NCI-H446 (cell line): Measurements from ENCODE around the gene TNS1.

Experiments used
- DNase-seq, 2 experiments: peaks; one replicate each; lab custom pipeline; 2025; lab: John Stamatoyannopoulos, UW

Gene TNS1

DNA sequence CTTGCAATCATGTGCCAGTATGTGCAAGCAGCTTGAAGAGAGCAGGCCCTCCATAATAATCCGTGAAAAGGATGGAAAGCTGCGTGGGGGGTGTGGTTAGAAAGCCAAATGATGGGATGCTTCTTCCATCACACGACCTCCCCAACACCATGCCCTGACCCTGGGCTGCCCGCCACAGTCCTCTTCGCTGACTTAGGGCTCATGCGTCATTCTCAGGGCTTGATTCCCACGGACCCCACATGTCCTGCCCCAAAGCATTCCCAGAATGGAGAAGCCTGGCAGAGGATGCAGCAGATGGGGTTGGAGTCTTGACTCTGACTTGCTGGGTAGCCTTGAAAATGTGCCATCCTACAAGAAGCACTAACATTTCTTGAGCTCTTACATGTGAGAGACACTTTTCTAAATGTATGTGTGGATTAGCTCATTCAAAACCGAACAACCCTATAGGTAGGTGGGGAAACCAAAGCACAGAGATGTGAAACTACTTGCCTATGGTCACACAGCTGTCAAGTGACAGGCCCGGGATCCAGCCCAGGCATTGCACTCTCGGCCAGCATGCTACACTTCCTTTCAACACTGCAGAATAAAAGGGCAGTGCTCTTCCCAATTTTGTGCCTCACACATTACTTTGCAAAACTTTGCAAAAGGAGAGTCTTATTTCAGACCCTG, 3.7 kb downstream of the TNS1 start:
- DNase-seq: no peak

DNA sequence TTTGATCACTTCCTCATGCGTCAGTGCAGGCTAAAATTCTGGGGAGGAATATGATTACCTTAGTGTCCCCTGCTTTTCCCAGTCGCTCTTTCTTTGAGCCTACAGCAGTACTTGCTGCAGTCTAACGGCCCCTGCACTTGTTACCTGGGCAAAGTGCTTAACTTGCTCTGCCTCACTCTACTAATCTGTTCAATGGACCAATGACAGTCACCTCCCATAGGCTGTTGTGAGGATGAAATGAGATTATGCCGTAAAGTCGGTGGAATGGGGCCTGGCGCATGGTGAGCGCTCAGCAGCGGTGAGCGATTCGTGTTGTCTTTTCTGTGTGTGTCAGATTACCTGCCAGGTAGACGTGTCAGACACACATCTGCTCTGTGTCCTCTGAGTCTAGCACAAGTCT, 5.3 kb downstream of the TNS1 start:
- no peak for DNase-seq

DNA sequence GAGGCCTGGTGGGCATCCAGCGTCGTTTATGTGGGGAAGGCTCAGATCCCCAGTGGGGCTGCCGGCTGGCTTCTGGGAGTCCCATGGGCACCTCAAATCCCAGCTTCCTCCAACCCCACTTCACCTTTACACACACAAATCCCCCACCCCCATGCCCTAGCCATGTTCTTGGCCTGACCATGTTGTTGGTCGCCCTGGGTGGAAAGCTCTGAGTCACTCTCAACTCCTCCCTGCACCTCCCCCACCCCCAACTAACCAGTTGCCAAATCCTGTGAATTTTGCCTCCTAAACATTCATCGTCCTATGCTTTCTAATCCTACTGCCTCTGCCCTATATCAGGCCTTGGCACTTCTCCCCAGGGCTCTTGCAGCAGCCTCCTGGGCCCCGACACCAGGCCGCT, 6.4 kb downstream of the TNS1 start:
- DNase-seq: peak in 1 of 2 experiments; percentile 11

DNA sequence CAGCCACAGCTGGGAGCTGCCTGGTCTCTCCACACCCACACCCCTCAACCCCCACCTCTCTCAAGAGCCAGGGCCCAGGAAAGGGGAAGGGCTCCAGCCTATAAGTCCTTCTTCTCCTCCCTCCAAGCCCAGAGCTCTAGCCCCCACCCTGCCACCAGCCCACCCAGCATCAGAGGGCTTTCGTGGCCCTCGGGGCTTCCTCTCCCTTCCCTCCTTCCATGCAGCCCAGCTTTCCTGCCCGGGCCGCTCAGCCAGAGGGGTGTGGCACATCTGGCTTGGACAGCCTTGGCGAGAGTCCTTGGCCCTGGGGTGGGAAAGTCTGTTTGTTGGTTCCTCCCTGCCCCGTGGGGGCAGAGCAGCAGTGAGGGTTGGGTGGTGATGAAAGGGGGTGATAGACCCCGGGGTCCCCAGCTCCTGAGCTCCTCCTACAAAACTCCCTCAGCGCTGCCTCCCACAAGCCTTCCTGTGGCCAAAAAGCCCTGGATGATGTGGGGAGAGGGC, 7.0 kb downstream of the TNS1 start:
- DNase-seq: no peak

DNA sequence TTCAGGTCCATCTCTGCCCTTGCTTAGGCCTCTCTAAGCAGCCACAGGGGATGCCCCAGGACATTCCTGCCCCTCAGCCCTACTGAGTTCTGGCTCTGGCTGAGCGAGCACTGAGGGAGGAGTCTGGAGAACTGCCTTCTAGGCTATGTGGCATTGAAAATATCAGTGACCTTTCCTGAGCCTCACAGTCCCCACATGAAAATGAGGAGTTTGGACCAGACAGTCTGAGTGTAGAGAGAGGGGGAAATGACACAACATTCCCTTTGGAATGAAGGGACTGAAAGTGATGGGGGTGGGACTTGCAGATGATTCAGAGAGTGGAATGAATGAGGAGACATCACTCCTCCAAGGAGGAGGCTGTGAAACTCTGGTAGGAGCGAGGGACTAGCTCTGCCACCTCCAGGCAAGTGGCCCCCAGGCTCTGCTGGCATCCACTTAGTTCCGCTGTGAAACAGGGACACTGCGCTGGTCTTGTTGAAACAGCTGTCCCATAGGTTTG, 8.0 kb downstream of the TNS1 start:
- no peak for DNase-seq

DNA sequence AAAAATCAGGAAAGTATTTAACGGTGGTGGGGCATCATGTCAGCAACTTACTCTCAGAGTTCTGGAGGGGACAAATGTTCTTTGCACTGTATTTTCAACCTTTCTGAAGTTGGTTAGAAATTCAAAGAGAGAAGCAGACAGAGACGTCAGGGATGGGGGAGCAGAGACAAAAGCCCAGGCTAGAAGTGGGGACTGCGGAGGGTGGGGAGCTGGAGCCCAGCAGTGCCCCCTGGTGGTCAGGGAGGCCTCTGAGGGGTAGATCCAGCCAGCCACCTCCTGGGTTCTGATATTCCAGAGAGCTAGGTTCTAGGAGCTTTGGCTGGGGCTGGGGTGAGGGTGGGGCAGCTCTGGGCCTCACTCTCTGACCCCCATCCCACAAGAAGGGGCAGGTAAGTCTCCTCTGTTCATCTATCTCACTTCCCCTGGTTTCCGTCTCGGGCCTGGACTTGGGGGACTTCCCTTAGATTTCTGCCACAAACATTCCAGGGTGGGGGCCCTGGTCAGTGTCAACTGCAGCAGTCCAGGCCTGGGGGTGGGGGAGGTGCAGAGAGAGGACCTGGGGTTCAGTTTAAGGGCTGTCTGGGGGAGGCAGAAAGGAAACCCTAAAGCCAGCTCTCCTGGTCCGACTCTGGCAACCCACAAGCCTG, 8.9 kb downstream of the TNS1 start:
- peak in 1 of 2 experiments; percentile 22 for DNase-seq

DNA sequence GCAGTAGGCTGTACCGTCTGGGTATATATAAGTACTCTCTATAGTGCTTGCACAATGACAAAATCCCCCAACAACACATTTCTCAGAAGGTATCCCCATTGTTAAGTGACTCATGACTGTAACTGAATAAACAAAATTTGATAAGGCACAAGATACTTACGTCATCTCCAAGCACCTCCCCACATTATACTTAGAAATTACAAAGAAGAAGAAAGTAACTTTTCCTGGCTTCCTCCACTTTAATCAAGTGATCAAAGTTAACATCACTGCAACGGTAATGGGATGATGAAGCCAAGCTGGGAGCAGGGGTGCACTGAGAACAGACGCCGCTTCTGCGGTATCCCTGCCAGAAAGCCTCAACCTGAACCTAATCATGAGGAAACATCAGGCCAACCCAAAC, 9.7 kb downstream of the TNS1 start:
- DNase-seq: no peak

DNA sequence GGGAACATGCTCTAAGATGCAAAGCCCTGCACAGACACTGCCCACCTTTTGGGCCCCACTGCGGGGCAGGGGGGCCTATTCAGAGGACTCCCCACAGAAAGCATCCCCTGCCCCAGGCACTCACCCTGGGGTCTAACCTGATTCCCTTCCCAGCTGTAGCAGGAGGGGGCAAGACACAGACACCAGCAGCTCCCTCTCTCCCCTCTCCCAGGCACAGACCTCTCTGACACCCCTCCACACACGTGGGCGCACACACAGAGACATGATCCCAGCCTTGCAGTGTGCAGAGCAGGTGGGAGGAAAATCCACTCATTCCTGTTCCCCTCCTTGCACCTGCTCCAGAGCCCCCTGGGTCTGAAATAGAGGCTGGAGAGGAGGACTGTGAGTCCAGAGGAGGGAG, 10.7 kb downstream of the TNS1 start:
- no peak for DNase-seq

DNA sequence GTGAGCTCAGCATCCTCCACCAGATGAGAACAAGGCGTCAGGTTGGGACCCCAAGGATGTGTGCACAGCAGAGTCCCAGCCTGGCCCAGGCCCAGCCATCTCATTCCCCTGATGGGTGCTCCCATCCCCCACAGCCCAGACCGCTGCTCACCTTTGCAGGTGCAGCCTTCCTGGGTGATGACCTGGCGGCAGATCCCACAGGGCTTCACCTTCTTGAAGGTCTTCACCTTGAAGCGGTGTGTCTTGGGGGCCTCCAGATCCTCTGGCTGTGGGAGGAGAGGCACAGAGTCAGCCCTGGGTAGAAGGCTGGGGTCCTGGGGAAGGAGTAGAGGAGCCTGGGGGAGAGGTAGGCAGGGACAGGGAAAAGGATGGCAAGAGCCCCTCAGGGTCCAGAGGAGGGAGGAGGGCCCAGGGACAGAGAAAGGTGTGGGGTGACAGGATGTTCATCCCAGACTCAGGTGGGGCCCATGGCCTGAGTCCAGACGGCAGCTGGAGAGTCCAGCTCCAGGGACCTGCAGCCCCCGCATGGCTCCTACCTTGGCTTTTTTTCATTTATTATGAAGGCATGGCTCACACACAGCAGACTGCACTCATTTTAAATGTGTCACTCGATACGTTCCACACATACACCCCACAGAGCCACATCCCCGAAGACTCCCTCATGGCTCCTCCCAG, 11.9 kb downstream of the TNS1 start:
- no peak for DNase-seq

DNA sequence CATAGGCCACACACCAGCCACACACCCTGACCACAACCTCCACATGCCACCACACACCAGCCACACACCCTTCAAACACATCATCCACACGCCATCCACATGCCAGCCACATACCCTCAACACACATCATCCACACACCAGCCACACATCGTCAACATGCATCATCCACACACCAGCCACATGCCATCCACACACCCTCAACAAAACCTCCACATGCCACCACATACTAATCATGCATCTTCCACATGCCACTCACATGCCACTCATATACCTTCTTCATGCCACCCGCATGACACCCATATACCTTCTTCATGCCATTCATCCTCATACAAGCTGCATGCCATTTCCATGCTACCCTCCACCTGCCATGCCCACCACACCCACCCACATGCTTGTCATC, 12.4 kb downstream of the TNS1 start:
- DNase-seq: no peak

DNA sequence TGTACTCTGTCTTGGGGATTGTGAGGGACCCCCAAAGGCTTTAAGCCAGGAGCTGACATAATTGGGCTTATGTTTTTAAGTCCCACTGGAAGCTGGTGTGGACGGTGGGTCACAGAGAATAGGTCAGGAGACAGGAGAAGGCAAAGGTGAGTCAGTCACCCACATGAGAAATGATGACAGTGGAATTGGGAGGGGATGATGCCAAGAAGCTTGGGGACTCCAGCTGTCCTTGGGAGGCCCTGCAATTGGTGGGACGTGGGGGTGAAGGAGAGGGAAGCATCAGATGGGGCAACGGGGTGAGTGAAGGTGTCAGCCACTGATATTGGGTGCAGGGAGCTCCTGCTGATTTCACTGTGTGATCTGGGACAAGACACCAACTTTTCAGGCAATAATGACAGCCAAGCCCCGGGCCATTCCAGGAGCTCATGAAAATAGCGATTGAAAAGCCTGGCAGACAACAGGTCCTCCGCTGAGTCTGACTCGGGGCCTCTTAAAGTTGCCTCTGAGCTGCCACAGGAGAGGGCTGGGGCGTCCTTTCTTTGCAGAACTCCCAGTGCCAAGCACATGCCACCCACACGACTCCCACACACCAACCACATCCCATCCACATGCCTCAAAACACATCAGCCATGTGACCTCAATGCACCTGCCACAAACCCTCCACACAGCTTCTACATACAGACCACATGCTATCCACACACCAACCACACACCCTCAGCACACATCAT, 13.4 kb downstream of the TNS1 start:
- no peak for DNase-seq

DNA sequence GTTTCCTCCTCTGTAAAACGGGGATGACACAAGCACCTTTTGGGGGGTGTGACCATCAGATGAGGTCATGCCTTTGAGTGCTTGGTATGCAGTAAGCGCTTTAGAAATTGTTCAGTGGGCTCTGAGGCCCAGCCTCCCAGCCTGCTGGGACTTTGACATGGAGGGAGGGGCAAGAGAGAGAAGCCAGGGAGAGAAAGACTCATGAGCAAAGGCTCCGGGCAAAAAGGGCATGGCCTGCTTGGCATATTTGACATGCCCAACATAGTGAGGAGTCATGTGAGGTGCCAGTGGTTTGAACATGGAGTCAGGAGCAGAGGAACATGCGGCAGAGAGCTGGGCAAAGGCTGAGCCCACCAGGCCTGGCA, 14.0 kb downstream of the TNS1 start:
- no peak for DNase-seq

DNA sequence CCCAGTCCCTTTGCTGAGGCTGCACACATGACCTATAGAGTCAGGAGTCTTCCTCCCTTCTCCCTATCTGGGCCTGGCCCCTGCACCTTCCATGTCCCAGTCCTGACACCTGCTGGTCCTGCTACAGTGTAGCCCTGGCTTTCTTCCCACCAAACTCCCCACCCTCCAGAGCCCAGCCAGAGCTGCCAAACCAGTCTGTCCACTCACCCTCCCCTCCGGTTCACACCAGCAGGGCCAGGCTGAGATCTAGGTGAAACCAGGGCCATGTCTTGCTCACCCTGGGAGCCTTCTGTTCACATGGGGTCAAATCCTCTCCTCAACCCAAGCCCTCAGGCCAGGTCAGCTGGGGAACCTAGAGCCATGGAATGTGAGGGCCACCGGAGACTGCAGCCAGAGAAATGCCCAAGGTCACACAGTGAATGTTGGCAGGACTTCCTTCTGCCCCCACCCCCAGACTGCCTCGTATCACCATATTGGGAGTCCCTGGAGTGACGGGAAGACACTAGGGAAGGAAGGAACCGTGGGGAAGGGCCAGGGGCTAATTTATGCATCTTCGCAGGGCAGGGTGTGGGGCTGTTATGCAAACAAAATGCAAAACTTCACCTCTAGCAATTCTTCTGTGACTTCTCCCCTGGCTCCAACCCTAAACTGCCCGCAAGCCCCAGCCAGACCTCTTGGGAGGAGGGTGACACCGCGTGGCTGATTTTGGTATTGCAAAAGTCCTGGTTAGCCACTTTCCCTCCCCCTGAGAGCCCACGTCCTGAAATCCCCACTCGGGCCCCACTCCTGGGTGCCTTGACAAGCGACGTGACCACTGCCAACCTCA, 14.6 kb downstream of the TNS1 start:
- DNase-seq: peak; percentile 56 to 79

DNA sequence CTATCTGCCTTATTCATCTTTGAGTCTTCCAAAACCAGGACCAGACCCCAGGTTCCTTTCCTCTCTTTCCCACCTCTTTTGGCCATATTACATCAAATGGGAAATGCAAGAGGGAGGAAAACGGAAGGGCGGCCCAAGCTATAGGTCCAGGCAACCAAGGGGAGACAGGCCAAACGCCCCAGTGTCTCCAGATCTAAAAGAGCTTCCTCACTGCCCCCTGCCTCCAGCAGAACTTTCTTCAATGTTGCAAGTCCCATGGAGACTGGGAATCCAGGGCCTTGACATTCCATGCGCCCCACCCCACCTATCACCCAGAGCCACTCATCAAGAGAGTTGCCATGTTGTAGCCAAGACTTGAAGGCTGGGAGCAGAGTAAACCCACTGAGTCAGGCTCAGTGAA, 15.4 kb downstream of the TNS1 start:
- no peak for DNase-seq

DNA sequence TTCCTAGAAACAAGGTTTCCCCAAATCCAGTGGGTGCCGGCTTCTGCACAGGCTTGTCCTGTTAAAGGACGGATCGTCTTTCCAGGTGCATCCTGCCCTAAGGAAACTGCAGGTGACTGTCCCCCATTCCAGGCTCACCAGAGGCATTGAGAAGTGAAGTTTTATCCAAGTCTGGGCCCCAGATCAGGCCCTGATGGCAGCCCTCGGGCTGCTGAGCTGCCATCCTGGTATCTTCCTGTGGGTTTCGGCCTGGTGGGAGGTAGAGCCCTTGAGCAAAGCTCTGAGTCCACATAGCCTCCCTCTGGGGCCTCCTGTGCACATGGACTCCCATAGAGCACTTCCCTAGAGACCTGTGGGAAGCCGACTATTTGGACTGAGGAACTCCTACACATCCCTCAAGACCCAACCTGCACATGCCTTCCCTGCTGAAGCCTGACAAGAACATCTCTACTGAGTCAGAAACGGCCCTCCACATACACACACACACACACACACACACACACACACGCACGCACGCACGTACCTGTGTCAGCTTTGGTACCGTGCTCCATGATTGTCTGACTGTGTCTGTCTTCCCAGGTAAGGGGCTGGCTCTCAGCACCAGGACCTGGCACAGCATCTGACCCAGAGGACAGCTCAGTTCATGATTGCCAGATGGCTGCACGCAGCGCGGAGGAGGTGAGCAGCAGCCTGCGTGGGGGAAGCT, 16.4 kb downstream of the TNS1 start:
- no peak for DNase-seq

DNA sequence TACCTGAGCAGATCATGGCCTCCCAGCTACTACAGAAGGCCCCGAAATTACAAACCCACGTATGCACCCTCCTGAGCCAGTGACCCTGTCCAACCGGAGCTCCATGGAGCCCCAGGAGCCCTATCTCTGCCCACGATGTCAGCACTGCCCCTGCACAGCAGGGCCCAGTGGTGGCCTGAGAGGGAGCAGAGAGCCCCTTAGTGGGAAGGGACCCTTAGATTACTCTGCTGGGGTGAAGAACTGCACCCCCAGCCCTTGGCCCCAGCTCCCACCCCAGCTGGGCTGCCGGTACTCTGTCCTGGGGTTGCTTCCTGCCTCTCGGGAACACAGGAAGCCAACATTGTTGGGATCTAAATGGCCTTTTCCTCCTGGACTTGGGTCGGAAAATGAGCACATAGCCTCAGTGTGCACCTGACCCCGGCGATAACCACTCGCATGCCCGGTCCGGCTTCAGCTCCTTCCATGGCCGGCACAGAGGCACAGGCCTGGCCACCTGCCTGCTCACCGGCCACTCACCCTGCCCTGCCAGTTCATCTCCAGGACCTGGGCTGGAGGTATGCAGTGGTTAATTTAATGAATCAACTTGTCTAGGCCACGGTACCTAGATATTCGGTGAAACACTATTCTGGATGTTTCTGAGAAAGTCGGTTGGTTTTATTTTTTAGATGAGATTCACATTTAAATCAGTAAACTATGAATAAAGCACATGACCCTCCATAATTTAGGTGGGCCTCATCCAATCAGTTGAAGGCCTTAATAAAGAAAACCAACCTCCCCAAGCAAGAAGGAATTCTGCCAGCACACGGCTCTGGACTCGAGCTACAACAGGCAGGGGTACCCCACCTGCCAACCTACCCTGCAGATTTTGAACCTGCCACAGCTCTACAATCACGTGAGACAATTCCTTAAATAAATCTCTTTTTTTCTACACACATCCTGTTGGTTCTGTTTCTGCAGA, 19.2 kb downstream of the TNS1 start:
- no peak for DNase-seq

DNA sequence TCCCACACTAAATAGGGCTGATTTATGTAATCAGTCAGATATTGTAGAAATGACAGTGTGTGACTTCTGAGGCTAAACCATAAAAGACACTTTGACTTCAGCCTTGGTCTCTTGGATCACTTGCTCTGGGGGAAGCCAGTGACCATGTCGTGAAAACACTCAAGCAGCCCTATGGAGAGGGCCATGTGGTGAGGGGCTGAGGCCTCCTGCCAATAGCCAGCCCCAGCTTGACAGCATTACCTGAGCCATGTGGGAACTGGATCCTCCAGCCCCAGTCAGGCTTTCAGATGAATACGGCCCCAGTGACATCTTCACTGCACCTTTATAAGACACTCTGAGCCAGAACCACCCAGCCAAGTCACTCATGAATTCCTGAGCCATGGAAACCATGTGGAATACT, 20.8 kb downstream of the TNS1 start:
- DNase-seq: no peak

DNA sequence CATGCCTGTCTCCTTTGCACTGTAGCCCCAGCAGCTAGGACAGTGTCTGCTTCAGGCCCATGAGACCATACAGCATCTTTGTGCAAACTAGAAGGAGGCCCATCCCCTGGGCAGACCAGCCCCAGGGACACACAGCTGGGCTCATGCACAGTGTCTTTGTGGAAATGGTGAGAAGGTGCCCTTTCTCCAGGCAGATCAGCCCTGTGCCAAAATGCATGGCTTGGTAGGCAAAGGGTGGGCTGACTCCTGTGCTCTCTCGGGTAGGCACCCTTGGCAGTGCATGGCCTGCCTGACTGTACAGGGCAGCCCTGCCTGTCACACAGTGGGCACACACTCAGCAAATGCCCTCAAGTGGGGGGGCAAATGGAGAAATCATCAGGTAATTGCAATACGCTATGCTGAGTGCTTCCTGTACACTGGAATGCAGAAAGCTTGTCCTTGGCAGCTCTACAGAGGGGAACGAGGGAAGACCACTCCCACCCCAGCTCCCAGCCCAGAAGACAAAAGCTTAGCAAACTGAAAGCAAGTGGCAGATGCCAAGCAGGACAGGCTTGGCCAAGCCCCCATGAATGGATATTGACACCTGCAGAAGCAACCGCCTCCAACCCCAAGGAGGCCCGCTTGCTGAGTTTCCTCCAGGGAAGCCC, 21.6 kb downstream of the TNS1 start:
- no peak for DNase-seq

DNA sequence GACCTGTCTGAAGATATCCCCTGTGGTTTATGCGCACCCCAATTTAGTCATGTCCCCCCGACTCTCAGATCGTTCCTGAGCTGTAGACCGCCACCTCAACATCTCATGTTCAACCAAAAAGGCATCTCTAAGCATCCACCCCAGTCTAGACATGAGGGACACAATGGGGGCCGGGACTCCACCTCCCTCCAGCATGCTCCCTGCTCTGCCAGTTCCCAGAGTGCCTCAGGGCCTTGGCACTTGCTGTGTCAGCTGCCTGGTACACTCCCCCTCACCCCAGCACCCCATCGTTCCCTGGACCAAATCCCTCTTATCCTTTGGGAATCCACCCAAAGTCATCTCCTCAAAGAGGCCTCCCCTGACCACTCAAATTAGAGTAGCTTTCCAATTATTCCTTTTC, 22.2 kb downstream of the TNS1 start:
- DNase-seq: no peak
